Sigmoid colon (tissue), 3 donors: Measurements from ENCODE around the gene CHN2.

Source experiments
- CTCF ChIP-seq, 4 experiments: fragments of 450-650 bp in 3 of 4; fragments of 200-600 bp in 1 of 4; IDR thresholded peaks; one replicate each; pipeline ENCODE4 v1.5.1; 2016 to 2019; ENCODE audit warnings: antibody characterized with exemption in 4 of 4, mild to moderate bottlenecking in 3 of 4, moderate library complexity in 2 of 4
- POLR2A ChIP-seq, 2 donors: fragments of 450-650 bp; IDR thresholded peaks; one replicate each; pipeline ENCODE4 v1.6.1; 2016; ENCODE audit warnings: antibody characterized with exemption in 2 of 2, mild to moderate bottlenecking in 2 of 2, moderate library complexity in 2 of 2

DNA sequence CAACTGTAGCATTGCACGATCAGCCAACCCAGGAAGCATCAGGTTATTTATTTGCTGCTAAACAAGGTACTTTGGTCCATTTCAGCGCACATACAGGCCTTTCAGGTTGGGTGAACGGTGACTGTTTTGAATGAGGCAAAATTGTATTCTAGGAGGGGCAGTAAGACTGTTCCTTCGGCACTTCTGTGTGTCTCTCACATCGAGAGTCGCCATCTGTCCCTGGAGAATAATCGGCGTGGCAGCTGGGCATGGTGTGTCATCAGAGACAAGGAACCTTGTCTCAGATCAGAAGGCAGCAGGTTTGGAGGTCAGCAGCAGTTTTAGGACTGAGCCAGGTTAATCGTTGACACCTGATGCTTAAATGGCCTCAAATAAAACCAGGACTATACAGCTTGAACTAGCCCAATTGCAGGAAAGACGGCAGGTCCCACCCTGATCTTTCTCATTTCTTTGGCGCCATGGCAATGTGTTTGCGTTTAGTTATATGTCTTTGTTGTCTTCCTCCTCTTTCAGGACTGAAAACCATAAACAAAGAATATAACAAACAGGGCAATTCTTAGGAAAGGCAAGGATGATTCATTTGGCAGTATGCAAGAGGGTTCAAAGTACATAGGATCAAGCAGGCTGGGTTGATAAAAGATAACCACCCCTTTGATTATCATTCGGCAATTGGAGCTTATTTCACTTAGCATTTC, 277.0 kb downstream of the CHN2 start:
- TF ChIP-seq POLR2A (IDR thresholded peaks at IDR 0.05) (no peak), CTCF (IDR thresholded peaks at IDR 0.05) (no peak)
